Peyer's patch (tissue), 4 donors: Measurements from ENCODE around the gene PAM.

Experiments
- CTCF ChIP-seq, 6 experiments: fragments of 450-650 bp in 4 of 6; fragments of 200-600 bp in 2 of 6; sonication (generic) in 1 of 6; IDR thresholded peaks; one replicate each; pipeline ENCODE4 v1.5.1; 2017 to 2019; ENCODE audit warnings: antibody characterized with exemption in 6 of 6, mild to moderate bottlenecking in 3 of 6, moderate library complexity in 1 of 6
- POLR2A ChIP-seq, 2 donors: fragments of 450-650 bp; IDR thresholded peaks; one replicate each; pipeline ENCODE4 v1.5.1; 2017; ENCODE audit warnings: antibody characterized with exemption in 2 of 2, mild to moderate bottlenecking in 2 of 2, moderate library complexity in 2 of 2

- TF ChIP-seq CTCF (IDR thresholded peaks at IDR 0.05) (no peak), POLR2A (IDR thresholded peaks at IDR 0.05) (no peak)
Observed at GRCh38 chr5:103037673-103038455, 282.8 kb downstream of the PAM start.
